ENCODE measurements around the gene CEP57.

DNA sequence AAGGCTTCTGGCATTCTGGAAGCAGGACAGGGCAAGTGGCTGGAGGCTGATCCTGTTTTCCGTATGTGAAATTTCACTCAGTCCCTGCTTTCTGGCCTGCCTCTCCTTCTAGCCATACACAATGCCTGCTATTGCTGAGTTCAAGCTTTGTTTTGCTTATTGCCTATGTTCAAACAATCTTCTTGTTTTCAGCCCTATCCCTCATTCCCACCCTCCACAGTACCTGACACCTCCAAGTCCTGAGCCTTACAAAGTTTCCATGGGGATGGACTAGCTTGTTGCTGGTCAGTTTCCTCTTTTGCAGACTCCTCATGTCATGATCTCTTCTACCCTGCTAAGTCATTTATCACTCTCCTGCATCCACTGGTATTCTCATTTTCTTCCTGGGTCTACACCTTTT, 38.8 kb upstream of the CEP57 start:
- TF ChIP-seq, protein P1, sequence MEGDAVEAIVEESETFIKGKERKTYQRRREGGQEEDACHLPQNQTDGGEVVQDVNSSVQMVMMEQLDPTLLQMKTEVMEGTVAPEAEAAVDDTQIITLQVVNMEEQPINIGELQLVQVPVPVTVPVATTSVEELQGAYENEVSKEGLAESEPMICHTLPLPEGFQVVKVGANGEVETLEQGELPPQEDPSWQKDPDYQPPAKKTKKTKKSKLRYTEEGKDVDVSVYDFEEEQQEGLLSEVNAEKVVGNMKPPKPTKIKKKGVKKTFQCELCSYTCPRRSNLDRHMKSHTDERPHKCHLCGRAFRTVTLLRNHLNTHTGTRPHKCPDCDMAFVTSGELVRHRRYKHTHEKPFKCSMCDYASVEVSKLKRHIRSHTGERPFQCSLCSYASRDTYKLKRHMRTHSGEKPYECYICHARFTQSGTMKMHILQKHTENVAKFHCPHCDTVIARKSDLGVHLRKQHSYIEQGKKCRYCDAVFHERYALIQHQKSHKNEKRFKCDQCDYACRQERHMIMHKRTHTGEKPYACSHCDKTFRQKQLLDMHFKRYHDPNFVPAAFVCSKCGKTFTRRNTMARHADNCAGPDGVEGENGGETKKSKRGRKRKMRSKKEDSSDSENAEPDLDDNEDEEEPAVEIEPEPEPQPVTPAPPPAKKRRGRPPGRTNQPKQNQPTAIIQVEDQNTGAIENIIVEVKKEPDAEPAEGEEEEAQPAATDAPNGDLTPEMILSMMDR (IDR thresholded peaks at IDR 0.05; ENCODE audit: insufficient read depth, low read length, poor library complexity, severe bottlenecking), result no peak
- TF ChIP-seq EZH2phosphoT487 (conservative IDR thresholded peaks at IDR 0.05; ENCODE audit: low read length), result no peak
